Adipocyte (in vitro differentiated cells): ENCODE data around the gene HELB.
A peak's percentile ranks its signal among the peaks of the same experiment; 100 is the strongest.

Experiments
- DNase-seq: peaks from one replicate; pipeline ENCODE4 v3.0.0-alpha.2; 2015; ENCODE audit warnings: low read depth
- H3K27me3 ChIP-seq: replicated peaks from 2 replicates; pipeline ENCODE4 v1.7.0; 2013; ENCODE audit warnings: mild to moderate bottlenecking, low read length, moderate library complexity; ENCODE audit not compliant: control insufficient read depth, insufficient read depth
- H3K36me3 ChIP-seq: 2 replicates; pipeline ENCODE4 v1.7.0; 2013; ENCODE audit warnings: low read length, mild to moderate bottlenecking, moderate library complexity; ENCODE audit not compliant: control insufficient read depth, insufficient read depth, severe bottlenecking
- H3K4me1 ChIP-seq: 2 replicates; pipeline ENCODE4 v1.7.0; 2013; ENCODE audit warnings: mild to moderate bottlenecking, low read length, moderate library complexity; ENCODE audit not compliant: control insufficient read depth, insufficient read depth
- H3K4me3 ChIP-seq: 2 replicates; pipeline ENCODE4 v1.7.0; 2013; ENCODE audit warnings: mild to moderate bottlenecking, low read length, moderate library complexity
- H3K9ac ChIP-seq: 2 replicates; pipeline ENCODE4 v1.7.0; 2013; ENCODE audit warnings: mild to moderate bottlenecking, low read length, moderate library complexity
- H3K9me3 ChIP-seq: 2 replicates; pipeline ENCODE4 v1.7.0; 2013; ENCODE audit warnings: mild to moderate bottlenecking, low read length, moderate library complexity; ENCODE audit not compliant: control insufficient read depth

Gene HELB

DNA sequence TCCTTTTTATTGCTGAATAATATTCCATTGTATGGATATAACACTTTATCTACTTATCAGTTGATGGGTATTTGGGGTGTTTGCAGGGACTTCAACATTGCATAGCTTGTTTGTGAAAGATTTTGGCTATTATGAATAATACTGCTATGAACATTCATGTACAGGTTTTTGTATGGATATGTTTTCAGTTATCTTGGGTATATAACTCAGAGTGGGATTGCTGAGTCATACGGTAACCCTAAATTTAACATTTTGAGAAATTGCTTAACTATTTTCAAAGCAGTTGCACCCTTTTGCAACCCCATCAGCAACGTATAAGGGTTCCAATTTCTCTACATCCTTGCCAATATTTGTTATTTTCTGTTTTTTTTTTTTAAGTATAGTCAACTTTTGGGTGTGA is 27.3 kb upstream of the HELB start:
- Histone ChIP-seq H3K36me3 (no peaks in the 10 kb centered on the region), H3K4me3 (no peak overlapping the region), H3K27me3 (no peaks in the 10 kb centered on the region), H3K4me1 (no peaks in the 10 kb centered on the region), H3K9ac (no peak overlapping the region), H3K9me3 (no peaks in the 10 kb centered on the region)
- DNase-seq: no peak

- no peaks in the 10 kb centered on the region for H3K4me1 ChIP-seq
- no peak overlapping the region for H3K9ac ChIP-seq
- H3K4me3 ChIP-seq: no peak overlapping the region
- DNase-seq: peak; percentile 53
- no peaks in the 10 kb centered on the region for H3K27me3 ChIP-seq
- no peaks in the 10 kb centered on the region for H3K9me3 ChIP-seq
- no peaks in the 10 kb centered on the region for H3K36me3 ChIP-seq
Measured at GRCh38 chr12:66279123-66279712, 23.1 kb upstream of the HELB start.

DNA sequence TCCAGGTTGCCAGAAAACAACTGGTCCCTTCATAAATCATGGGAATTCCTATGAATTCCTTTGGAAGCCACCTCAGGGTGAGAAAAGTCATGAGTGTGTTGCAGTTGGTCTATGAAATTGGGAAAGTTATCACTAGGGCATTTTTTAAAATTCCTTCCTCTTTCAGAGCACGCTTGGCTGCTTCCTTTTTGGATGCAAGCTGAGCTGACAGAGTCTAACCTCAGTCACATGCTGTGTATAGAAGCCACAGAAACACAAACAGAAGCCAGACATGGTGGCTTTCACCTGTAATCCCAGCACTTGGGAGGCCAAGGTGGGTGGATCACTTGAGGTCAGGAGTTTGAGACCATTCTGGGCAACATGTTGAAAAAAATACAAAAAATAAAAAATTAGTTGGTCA is 21.7 kb upstream of the HELB start:
- Histone ChIP-seq H3K9me3 (no peaks in the 10 kb centered on the region), H3K4me3 (no peak overlapping the region), H3K4me1 (no peaks in the 10 kb centered on the region), H3K9ac (no peak overlapping the region), H3K27me3 (no peaks in the 10 kb centered on the region), H3K36me3 (no peaks in the 10 kb centered on the region)
- no peak for DNase-seq

GRCh38 chr12:66282244-66282643 is 20.0 kb upstream of the HELB start:
- no peak for DNase-seq
- peaks cover 1% of the 10 kb centered on the region for H3K27me3 ChIP-seq
- H3K9me3 ChIP-seq: no peaks in the 10 kb centered on the region
- H3K4me3 ChIP-seq: no peak overlapping the region
- no peaks in the 10 kb centered on the region for H3K4me1 ChIP-seq
- H3K9ac ChIP-seq: no peak overlapping the region
- H3K36me3 ChIP-seq: no peaks in the 10 kb centered on the region

GRCh38 chr12:66287275-66287674 is 15.0 kb upstream of the HELB start:
- no peak overlapping the region for H3K9ac ChIP-seq
- no peaks in the 10 kb centered on the region for H3K9me3 ChIP-seq
- peaks cover 9% of the 10 kb centered on the region for H3K27me3 ChIP-seq
- no peak overlapping the region for H3K4me3 ChIP-seq
- H3K4me1 ChIP-seq: no peaks in the 10 kb centered on the region
- DNase-seq: no peak
- no peaks in the 10 kb centered on the region for H3K36me3 ChIP-seq

DNA sequence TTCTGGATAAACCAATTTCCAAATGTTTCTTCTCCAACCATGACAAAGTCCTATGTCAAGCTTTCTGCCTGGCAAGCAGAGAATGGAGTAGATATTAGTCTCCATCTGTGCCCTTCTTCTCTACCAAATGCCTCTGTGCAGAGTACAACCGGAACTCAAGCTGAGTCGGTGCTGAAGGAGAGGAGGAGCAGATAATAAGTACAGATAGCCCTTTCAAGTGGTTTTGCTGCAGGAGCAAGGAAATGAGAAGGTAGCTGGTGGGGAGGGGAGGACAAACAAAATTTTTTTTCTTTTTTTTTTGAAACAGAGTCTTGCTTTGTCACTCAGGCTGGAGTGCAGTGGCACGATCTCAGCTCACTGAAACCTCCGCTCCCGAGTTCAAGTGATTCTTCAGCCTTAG is 14.2 kb upstream of the HELB start:
- no peaks in the 10 kb centered on the region for H3K4me1 ChIP-seq
- no peak for DNase-seq
- H3K27me3 ChIP-seq: peaks cover 14% of the 10 kb centered on the region
- H3K9me3 ChIP-seq: no peaks in the 10 kb centered on the region
- H3K36me3 ChIP-seq: no peaks in the 10 kb centered on the region
- no peak overlapping the region for H3K4me3 ChIP-seq
- H3K9ac ChIP-seq: no peak overlapping the region

DNA sequence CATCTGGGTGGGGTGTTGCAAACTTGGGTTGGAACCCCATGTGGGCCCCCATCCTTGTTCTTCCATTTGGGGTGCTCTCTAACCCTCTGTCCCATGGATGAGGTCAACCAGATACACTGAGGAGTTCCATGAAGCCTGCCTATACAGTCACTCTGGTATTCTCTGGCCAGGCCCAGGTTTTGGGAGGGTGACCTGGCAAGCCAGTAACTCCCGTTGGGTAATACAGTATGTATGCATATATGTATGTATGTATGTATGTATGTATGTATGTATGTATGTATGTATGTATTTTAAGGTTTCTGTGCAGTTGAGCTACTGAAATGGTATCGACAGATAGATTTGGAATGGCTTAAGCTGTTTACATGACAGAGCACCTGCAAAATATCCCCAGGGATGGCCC is 12.8 kb upstream of the HELB start:
- no peaks in the 10 kb centered on the region for H3K36me3 ChIP-seq
- no peak for DNase-seq
- H3K9me3 ChIP-seq: no peaks in the 10 kb centered on the region
- no peaks in the 10 kb centered on the region for H3K4me1 ChIP-seq
- H3K9ac ChIP-seq: no peak overlapping the region
- H3K27me3 ChIP-seq: peaks cover 14% of the 10 kb centered on the region
- H3K4me3 ChIP-seq: no peak overlapping the region

GRCh38 chr12:66290716-66291200 is 11.5 kb upstream of the HELB start:
- no peak overlapping the region for H3K9ac ChIP-seq
- no peaks in the 10 kb centered on the region for H3K9me3 ChIP-seq
- H3K4me1 ChIP-seq: no peaks in the 10 kb centered on the region
- no peaks in the 10 kb centered on the region for H3K36me3 ChIP-seq
- H3K27me3 ChIP-seq: peaks cover 14% of the 10 kb centered on the region
- no peak for DNase-seq
- no peak overlapping the region for H3K4me3 ChIP-seq

DNA sequence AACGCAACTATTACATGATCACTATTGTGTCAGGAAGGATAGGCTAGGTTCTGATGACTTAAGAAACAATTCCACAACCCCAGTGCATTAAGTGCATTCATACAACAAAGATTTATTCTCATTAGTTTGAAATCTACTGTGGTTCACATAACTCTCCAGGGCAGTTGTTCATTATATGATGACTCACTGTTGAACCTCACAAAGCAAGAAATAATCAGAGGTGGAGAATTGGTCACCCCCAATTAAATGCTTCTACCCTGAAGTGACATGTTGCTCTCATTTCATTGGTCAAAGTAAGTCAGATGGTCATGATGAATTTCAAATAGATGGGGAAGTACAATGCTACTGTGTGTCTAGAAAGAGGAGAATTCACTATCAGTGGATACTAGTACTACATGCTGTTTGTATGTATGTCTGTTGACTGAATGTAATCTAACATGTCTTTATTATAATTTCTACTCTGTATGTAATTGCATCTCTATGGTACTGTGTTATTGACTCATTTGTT is 6.1 kb upstream of the HELB start:
- Histone ChIP-seq H3K4me3 (no peak overlapping the region), H3K9ac (no peak overlapping the region), H3K4me1 (no peaks in the 10 kb centered on the region), H3K27me3 (peaks cover 9% of the 10 kb centered on the region), H3K36me3 (no peaks in the 10 kb centered on the region), H3K9me3 (no peaks in the 10 kb centered on the region)
- no peak for DNase-seq

- DNase-seq: no peak
- Histone ChIP-seq H3K4me1 (peaks cover 3% of the 10 kb centered on the region), H3K27me3 (peaks cover 5% of the 10 kb centered on the region), H3K36me3 (no peaks in the 10 kb centered on the region), H3K9ac (no peak overlapping the region), H3K4me3 (no peak overlapping the region), H3K9me3 (no peaks in the 10 kb centered on the region)
Measured at GRCh38 chr12:66297080-66297479, 5.2 kb upstream of the HELB start.

DNA sequence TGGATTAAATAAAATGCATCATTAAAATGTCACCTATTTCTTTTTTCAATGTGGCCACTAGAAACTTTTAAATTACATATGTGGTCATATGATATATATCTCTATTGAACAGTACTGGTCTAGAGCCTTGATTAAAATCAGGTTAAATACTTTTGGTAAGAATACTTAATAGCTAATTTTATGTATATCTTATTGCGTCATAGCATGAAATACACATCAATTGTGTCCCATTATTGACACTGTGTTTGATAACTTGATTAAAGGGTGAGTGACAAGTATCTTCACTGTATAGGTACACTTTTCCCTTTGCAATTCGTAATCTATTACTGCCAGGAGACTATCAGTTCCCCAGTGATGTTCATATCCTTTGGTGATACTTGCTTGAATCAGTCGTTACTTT is 4.4 kb upstream of the HELB start:
- H3K9ac ChIP-seq: no peak overlapping the region
- H3K4me3 ChIP-seq: no peak overlapping the region
- no peak for DNase-seq

DNA sequence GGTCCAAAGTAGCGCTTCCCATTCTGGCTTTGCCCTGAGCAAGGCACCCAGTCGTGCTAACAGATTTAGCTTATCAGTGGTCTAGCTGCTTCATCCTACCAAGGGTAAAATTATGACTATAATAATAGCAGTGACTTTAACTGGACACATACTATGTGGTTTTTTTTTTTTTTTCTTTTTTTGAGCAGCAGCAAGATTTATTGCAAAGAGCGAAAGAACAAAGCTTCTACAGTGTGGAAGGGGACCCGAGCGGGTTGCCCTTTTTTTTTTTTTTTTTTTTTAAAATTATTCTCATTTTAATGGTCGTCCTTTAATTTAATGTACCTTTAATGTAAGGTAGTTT is 505 bp downstream of the HELB start:
- Histone ChIP-seq H3K36me3 (no peaks in the 10 kb centered on the region), H3K4me3 (peak overlapping the region; percentile 88), H3K27me3 (no peaks in the 10 kb centered on the region), H3K9me3 (no peaks in the 10 kb centered on the region), H3K9ac (peak overlapping the region; percentile 82), H3K4me1 (peaks cover 7% of the 10 kb centered on the region)
- no peak for DNase-seq

More for the DNA sequence above, 4.4 kb upstream of the HELB start:
- Histone ChIP-seq H3K36me3 (no peaks in the 10 kb centered on the region), H3K27me3 (no peaks in the 10 kb centered on the region), H3K4me1 (peaks cover 3% of the 10 kb centered on the region), H3K9me3 (no peaks in the 10 kb centered on the region)
